Prostate gland (tissue), 2 donors: ENCODE data around the gene PDZRN4. TPM values are rescaled to one million over a fixed set of nuclear protein-coding genes. Genes with fewer than 3 reads are reported as not detected.

Experiments used
- DNase-seq: peaks from one replicate; pipeline ENCODE4 v3.0.0-alpha.2; 2019; ENCODE audit warnings: low spot score
- H3K27ac ChIP-seq, 2 donors: fragments of 200-600 bp; sonication (generic); 2 replicates each; pipeline ENCODE4 v1.5.1; 2017 to 2019
- H3K27me3 ChIP-seq: fragments of 200-600 bp; sonication (generic); replicated peaks from 2 replicates; pipeline ENCODE4 v1.5.1; 2019; ENCODE audit not compliant: insufficient read depth
- H3K36me3 ChIP-seq, 2 donors: fragments of 200-600 bp; sonication (generic); 1 replicate in 1 of 2; 2 replicates in 1 of 2; pipeline versions ENCODE4 v1.5.1 to v1.8.1; 2017 to 2019
- H3K4me1 ChIP-seq: fragments of 200-600 bp; sonication (generic); replicated peaks from 2 replicates; pipeline ENCODE4 v1.5.1; 2019
- H3K4me3 ChIP-seq, 2 donors: fragments of 200-600 bp; sonication (generic); 2 replicates each; pipeline ENCODE4 v1.5.1; 2017 to 2019
- H3K9me3 ChIP-seq: fragments of 200-600 bp; sonication (generic); 2 replicates; pipeline ENCODE4 v1.5.1; 2017
- POLR2A ChIP-seq: fragments of 450-650 bp; IDR thresholded peaks from one replicate; pipeline ENCODE4 v1.6.1; 2016; ENCODE audit warnings: antibody characterized with exemption, mild to moderate bottlenecking
- POLR2AphosphoS5 ChIP-seq: sonication (generic); formaldehyde crosslinking; IDR thresholded peaks from one replicate; pipeline ENCODE4 v1.6.1; 2017; ENCODE audit warnings: antibody characterized with exemption
- WGBS: methylation state at CpG from one replicate; pipeline ENCODE4 v1.1.5; 2018; 5-methylcytosine and 5-hydroxymethylcytosine counted together
- intact Hi-C: fragments of 100-400 bp; cut with DNase I; formaldehyde crosslinking; loops from one replicate; pipeline ENCODE4 v1.14.2; 2022
- total RNA-seq, 2 donors: library from RNA; depleted of rRNA; stranded (reverse); fragments of >200 nt; gene quantifications; one replicate each; pipeline ENCODE4 v1.1.0, GENCODE V29; 2016
- TF ChIP-seq, protein P1 (sequence below), 4 experiments: fragments of 200-600 bp in 2 of 4; fragments of 450-650 bp in 2 of 4; sonication (generic) in 2 of 4; IDR thresholded peaks; 1 replicate in 3 of 4; 2 replicates in 1 of 4; pipeline ENCODE4 v1.5.1; 2016 to 2019; ENCODE audit warnings: antibody characterized with exemption in 4 of 4, mild to moderate bottlenecking in 2 of 4, moderate library complexity in 2 of 4

PDZRN4 gene
- total RNA-seq, 2 donors from 2014 or later = 6.5 to 21.1 TPM

DNA sequence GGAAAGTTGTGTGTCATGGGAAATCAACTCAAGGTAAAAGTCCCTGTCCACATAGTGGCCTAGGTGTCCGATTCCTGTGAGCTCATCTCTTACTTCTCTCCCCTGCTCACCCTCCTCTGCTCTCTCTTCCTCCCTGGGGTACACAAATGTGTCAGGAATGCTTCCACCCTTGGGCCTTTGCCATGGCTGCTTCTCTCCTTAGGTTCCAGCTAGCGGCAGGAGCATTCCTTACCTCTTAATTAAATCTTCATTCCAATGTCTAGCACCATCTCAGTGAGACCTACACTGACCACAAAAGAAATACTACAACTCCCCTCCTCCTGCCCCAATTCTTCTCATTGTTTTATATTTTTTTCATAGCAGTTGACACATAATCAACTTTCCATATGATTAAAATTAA, 298.6 kb downstream of the PDZRN4 start:
- 85% methylated on average over 2 of the region's 2 CpGs for WGBS
- intact Hi-C loops = no loop called here
- DNase-seq = no peak
- H3K9me3 ChIP-seq = no peaks in the 10 kb centered on the region
- no peaks in the 10 kb centered on the region for H3K4me1 ChIP-seq
- no peak overlapping the region for H3K27ac ChIP-seq
- TF ChIP-seq, protein P1, sequence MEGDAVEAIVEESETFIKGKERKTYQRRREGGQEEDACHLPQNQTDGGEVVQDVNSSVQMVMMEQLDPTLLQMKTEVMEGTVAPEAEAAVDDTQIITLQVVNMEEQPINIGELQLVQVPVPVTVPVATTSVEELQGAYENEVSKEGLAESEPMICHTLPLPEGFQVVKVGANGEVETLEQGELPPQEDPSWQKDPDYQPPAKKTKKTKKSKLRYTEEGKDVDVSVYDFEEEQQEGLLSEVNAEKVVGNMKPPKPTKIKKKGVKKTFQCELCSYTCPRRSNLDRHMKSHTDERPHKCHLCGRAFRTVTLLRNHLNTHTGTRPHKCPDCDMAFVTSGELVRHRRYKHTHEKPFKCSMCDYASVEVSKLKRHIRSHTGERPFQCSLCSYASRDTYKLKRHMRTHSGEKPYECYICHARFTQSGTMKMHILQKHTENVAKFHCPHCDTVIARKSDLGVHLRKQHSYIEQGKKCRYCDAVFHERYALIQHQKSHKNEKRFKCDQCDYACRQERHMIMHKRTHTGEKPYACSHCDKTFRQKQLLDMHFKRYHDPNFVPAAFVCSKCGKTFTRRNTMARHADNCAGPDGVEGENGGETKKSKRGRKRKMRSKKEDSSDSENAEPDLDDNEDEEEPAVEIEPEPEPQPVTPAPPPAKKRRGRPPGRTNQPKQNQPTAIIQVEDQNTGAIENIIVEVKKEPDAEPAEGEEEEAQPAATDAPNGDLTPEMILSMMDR (IDR thresholded peaks at IDR 0.05) = no peak
- TF ChIP-seq POLR2A (no peak), POLR2AphosphoS5 (no peak)
- no peaks in the 10 kb centered on the region for H3K36me3 ChIP-seq
- H3K27me3 ChIP-seq = no peaks in the 10 kb centered on the region
- no peak overlapping the region for H3K4me3 ChIP-seq

DNA sequence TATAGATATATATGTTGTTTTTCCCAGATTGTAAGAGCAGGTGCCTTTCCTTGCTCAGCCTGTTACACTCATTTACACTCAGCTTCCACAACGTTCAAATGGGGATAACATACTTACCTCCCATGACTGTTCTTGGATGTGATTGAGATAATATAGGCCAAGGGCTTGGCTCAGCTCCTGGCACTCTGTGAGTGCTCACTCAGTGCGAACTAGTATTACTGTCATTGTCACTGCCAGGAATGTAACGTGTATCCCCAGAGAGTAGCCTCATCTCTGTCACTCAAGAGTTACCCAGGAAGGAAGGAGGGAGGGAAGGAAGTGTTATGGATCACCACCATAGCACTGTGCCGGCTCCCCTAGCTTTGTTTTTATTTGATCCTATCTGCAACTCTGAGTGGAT, 307.9 kb downstream of the PDZRN4 start:
- Histone ChIP-seq H3K27ac (no peak overlapping the region), H3K36me3 (no peaks in the 10 kb centered on the region), H3K9me3 (no peaks in the 10 kb centered on the region), H3K4me3 (no peak overlapping the region), H3K27me3 (no peaks in the 10 kb centered on the region), H3K4me1 (no peaks in the 10 kb centered on the region)
- TF ChIP-seq POLR2AphosphoS5 (no peak), POLR2A (no peak)
- TF ChIP-seq, protein P1 (IDR thresholded peaks at IDR 0.05) = no peak
- intact Hi-C loops = no loop called here
- no peak for DNase-seq
- 38% methylated on average over 4 of the region's 4 CpGs for WGBS

DNA sequence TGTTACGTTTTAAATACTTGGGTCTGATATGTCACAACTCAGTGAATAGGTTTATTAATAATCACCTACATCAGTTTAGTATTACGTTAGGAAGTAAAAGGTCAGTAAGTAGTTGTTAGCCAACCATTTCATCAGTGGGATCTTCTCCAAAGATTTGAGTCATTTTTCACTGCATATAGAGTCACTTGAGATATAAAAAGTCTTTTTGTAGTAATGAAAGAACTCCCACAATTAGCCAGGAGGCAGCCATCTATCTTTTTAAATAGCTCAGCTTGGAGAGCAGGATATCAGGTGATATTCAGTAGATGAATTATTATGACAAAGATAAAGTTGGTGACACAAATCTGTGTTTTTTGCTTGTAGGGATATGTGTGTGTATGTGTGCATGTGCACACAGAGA, 309.3 kb downstream of the PDZRN4 start:
- Histone ChIP-seq H3K9me3 (no peaks in the 10 kb centered on the region), H3K27ac (no peak overlapping the region), H3K36me3 (no peaks in the 10 kb centered on the region), H3K4me1 (no peaks in the 10 kb centered on the region), H3K27me3 (no peaks in the 10 kb centered on the region), H3K4me3 (no peak overlapping the region)
- TF ChIP-seq POLR2AphosphoS5 = no peak
- TF ChIP-seq, protein P1 (IDR thresholded peaks at IDR 0.05) = no peak
- TF ChIP-seq POLR2A = no peak
- intact Hi-C loops = no loop called here
- DNase-seq = no peak
- 69% methylated on average over 2 of the region's 2 CpGs for WGBS

DNA sequence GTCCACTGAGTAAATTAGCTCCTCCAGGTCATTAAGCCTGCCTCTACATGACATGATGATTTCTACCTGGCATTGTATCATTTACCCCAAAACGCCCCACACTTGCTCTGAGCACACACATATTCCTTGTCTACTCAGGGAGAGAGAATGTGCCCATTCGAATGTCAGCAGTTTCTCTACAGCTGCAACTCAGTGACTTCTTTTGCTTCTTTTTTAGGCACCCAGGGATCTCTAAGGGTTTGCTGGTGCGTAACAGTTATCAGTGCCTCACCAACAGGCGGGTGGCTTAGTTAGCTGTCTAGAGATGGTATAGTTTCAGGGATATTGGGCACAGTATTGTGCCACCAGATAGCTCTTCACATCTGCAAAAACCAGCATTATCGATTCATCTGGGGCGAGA, 316.9 kb downstream of the PDZRN4 start:
- no peak overlapping the region for H3K27ac ChIP-seq
- WGBS = 93% methylated on average over 6 of the region's 6 CpGs
- H3K9me3 ChIP-seq = no peaks in the 10 kb centered on the region
- H3K36me3 ChIP-seq = no peaks in the 10 kb centered on the region
- TF ChIP-seq POLR2AphosphoS5 (no peak), POLR2A (no peak)
- TF ChIP-seq, protein P1 (IDR thresholded peaks at IDR 0.05) = no peak
- intact Hi-C loops = no loop called here
- H3K4me3 ChIP-seq = no peak overlapping the region
- no peak for DNase-seq
- no peaks in the 10 kb centered on the region for H3K4me1 ChIP-seq
- no peaks in the 10 kb centered on the region for H3K27me3 ChIP-seq

DNA sequence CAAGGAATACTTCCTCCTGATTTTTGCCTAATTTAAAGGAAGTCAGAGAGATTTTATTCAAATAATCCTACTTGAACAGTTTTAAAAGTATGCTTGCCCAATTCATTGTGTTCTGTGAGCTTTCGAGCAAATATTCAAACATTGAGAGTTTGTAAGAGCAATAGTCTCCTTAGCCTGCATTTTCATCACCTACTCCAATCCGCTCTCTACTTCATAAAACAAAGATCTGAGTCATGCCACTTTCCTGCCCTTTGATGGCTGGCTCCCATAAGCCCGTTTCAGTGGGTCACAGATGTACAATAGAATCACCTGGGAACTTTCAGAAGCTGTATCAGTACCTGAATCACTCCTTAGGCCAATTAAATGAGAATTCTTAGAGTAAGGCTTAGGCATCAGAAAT, 319.2 kb downstream of the PDZRN4 start:
- DNase-seq = no peak
- no peak overlapping the region for H3K4me3 ChIP-seq
- TF ChIP-seq POLR2A (no peak), POLR2AphosphoS5 (no peak)
- TF ChIP-seq, protein P1 (IDR thresholded peaks at IDR 0.05) = no peak
- no peaks in the 10 kb centered on the region for H3K27me3 ChIP-seq
- no peaks in the 10 kb centered on the region for H3K36me3 ChIP-seq
- H3K27ac ChIP-seq = no peak overlapping the region
- H3K4me1 ChIP-seq = peaks cover 4% of the 10 kb centered on the region
- WGBS = 51% methylated on average over 3 of the region's 3 CpGs
- no peaks in the 10 kb centered on the region for H3K9me3 ChIP-seq
- intact Hi-C loops = no loop called here
